ENCODE results near the gene CPNE7. TPM values are rescaled to one million over a fixed set of nuclear protein-coding genes. Genes with fewer than 3 reads are reported as not detected.

Gene CPNE7
- total RNA-seq, 1 experiment from 2014 or later = 108 TPM

- BruUV-seq (replicated peaks) = no TSS peak
- intact Hi-C loops (cut with micrococcal nuclease; ENCODE audit: unreplicated experiment) = no loop called here
- peaks cover 19% of the 10 kb centered on the region for H3K4me1 ChIP-seq (ENCODE audit: insufficient read depth, low read length, poor library complexity, severe bottlenecking)
- no peak for DNase-seq (ENCODE audit: low spot score)
- no peak overlapping the region for H3K4me3 ChIP-seq (ENCODE audit: low read depth, low read length, poor library complexity, severe bottlenecking)
- ChIA-PET CTCF (no interaction called here), POLR2A (ENCODE audit: low non-redundant PET) (no interaction called here)
- no peaks in the 10 kb centered on the region for H3K9me3 ChIP-seq (ENCODE audit: low read depth, low read length, poor library complexity, severe bottlenecking)
- H3K27me3 ChIP-seq (replicated peaks; ENCODE audit: insufficient read depth, low read depth, low read length, poor library complexity) = no peaks in the 10 kb centered on the region
- no peak overlapping the region for H3K27ac ChIP-seq (ENCODE audit: low read depth, low read length, poor library complexity, severe bottlenecking)
- TF ChIP-seq CTCF (conservative IDR thresholded peaks at IDR 0.05; ENCODE audit: low read depth, low read length) = no peak
- no peak for TF ChIP-seq EZH2 (IDR thresholded peaks at IDR 0.05; ENCODE audit: borderline replicate concordance, low read depth, low read length, poor library complexity, severe bottlenecking)
- no peaks in the 10 kb centered on the region for H3K36me3 ChIP-seq (ENCODE audit: insufficient read depth, low read length, poor library complexity, severe bottlenecking)
These were observed 38.4 kb downstream of the CPNE7 start for GRCh38 chr16:89613954-89614459.

GRCh38 chr16:89615176-89615575, 39.6 kb downstream of the CPNE7 start:
- ChIA-PET POLR2A (ENCODE audit: low non-redundant PET) (no interaction called here), CTCF (interaction anchor here (0.7 kb wide), 1 partner anchor 9 kb away, joined by 4 read pairs; no protein-coding TSS in a partner anchor)
- BruUV-seq (replicated peaks) = no TSS peak
- peaks cover 23% of the 10 kb centered on the region for H3K4me1 ChIP-seq (ENCODE audit: insufficient read depth, low read length, poor library complexity, severe bottlenecking)
- TF ChIP-seq EZH2 (IDR thresholded peaks at IDR 0.05; ENCODE audit: borderline replicate concordance, low read depth, low read length, poor library complexity, severe bottlenecking) = no peak
- TF ChIP-seq CTCF (conservative IDR thresholded peaks at IDR 0.05; ENCODE audit: low read depth, low read length) = no peak
- H3K27ac ChIP-seq (ENCODE audit: low read depth, low read length, poor library complexity, severe bottlenecking) = no peak overlapping the region
- H3K36me3 ChIP-seq (ENCODE audit: insufficient read depth, low read length, poor library complexity, severe bottlenecking) = no peaks in the 10 kb centered on the region
- no peak for DNase-seq (ENCODE audit: low spot score)
- intact Hi-C loops (cut with micrococcal nuclease; ENCODE audit: unreplicated experiment) = no loop called here
- no peaks in the 10 kb centered on the region for H3K27me3 ChIP-seq (replicated peaks; ENCODE audit: insufficient read depth, low read depth, low read length, poor library complexity)
- no peak overlapping the region for H3K4me3 ChIP-seq (ENCODE audit: low read depth, low read length, poor library complexity, severe bottlenecking)
- H3K9me3 ChIP-seq (ENCODE audit: low read depth, low read length, poor library complexity, severe bottlenecking) = no peaks in the 10 kb centered on the region

- Histone ChIP-seq H3K27me3 (replicated peaks; ENCODE audit: insufficient read depth, low read depth, low read length, poor library complexity) (no peaks in the 10 kb centered on the region), H3K4me3 (ENCODE audit: low read depth, low read length, poor library complexity, severe bottlenecking) (no peak overlapping the region), H3K36me3 (ENCODE audit: insufficient read depth, low read length, poor library complexity, severe bottlenecking) (no peaks in the 10 kb centered on the region), H3K9me3 (ENCODE audit: low read depth, low read length, poor library complexity, severe bottlenecking) (no peaks in the 10 kb centered on the region), H3K27ac (ENCODE audit: low read depth, low read length, poor library complexity, severe bottlenecking) (peak overlapping the region; percentile 49), H3K4me1 (ENCODE audit: insufficient read depth, low read length, poor library complexity, severe bottlenecking) (peaks cover 28% of the 10 kb centered on the region)
- no peak for DNase-seq (ENCODE audit: low spot score)
- no TSS peak for BruUV-seq (replicated peaks)
- intact Hi-C loops (cut with micrococcal nuclease; ENCODE audit: unreplicated experiment) = no loop called here
- TF ChIP-seq EZH2 (IDR thresholded peaks at IDR 0.05; ENCODE audit: borderline replicate concordance, low read depth, low read length, poor library complexity, severe bottlenecking) (no peak), CTCF (conservative IDR thresholded peaks at IDR 0.05; ENCODE audit: low read depth, low read length) (peak; percentile 60)
- ChIA-PET CTCF (interaction anchor here (0.7 kb wide), 1 partner anchor 10 kb away, joined by 4 read pairs; no protein-coding TSS in a partner anchor), POLR2A (ENCODE audit: low non-redundant PET) (no interaction called here)
These were observed 40.1 kb downstream of the CPNE7 start for GRCh38 chr16:89615596-89616090.
